ENCODE measurements around the gene TBC1D22A.

TBC1D22A gene

GRCh38 chr22:46922037-46922436, 159.6 kb downstream of the TBC1D22A start:
- Histone ChIP-seq H3K9me3 (ENCODE audit: severe bottlenecking) (no peaks in the 10 kb centered on the region), H3K36me3 (ENCODE audit: low read depth) (no peaks in the 10 kb centered on the region), H3K4me1 (ENCODE audit: insufficient read depth, poor library complexity, severe bottlenecking) (no peaks in the 10 kb centered on the region), H3K27ac (ENCODE audit: poor library complexity, severe bottlenecking) (no peak overlapping the region), H3K27me3 (ENCODE audit: insufficient read depth, poor library complexity, severe bottlenecking) (no peaks in the 10 kb centered on the region), H3K4me3 (ENCODE audit: severe bottlenecking) (no peak overlapping the region)
- TF ChIP-seq CTCF (IDR thresholded peaks at IDR 0.05; ENCODE audit: poor library complexity, severe bottlenecking): no peak
- DNase-seq (ENCODE audit: low spot score) (no peak), ATAC-seq (ENCODE audit: low read depth) (no peak)

GRCh38 chr22:46923394-46923793, 160.9 kb downstream of the TBC1D22A start:
- H3K9me3 ChIP-seq (ENCODE audit: severe bottlenecking): no peaks in the 10 kb centered on the region
- no peaks in the 10 kb centered on the region for H3K27me3 ChIP-seq (ENCODE audit: insufficient read depth, poor library complexity, severe bottlenecking)
- ATAC-seq (ENCODE audit: low read depth) (no peak), DNase-seq (ENCODE audit: low spot score) (no peak)
- H3K4me3 ChIP-seq (ENCODE audit: severe bottlenecking): no peak overlapping the region
- no peaks in the 10 kb centered on the region for H3K36me3 ChIP-seq (ENCODE audit: low read depth)
- H3K27ac ChIP-seq (ENCODE audit: poor library complexity, severe bottlenecking): no peak overlapping the region
- no peak for TF ChIP-seq CTCF (IDR thresholded peaks at IDR 0.05; ENCODE audit: poor library complexity, severe bottlenecking)
- no peaks in the 10 kb centered on the region for H3K4me1 ChIP-seq (ENCODE audit: insufficient read depth, poor library complexity, severe bottlenecking)

GRCh38 chr22:46925818-46926217, 163.4 kb downstream of the TBC1D22A start:
- Histone ChIP-seq H3K4me3 (ENCODE audit: severe bottlenecking) (no peak overlapping the region), H3K27me3 (ENCODE audit: insufficient read depth, poor library complexity, severe bottlenecking) (no peaks in the 10 kb centered on the region), H3K27ac (ENCODE audit: poor library complexity, severe bottlenecking) (no peak overlapping the region), H3K9me3 (ENCODE audit: severe bottlenecking) (no peaks in the 10 kb centered on the region), H3K4me1 (ENCODE audit: insufficient read depth, poor library complexity, severe bottlenecking) (no peaks in the 10 kb centered on the region), H3K36me3 (ENCODE audit: low read depth) (no peaks in the 10 kb centered on the region)
- ATAC-seq (ENCODE audit: low read depth): no peak
- no peak for TF ChIP-seq CTCF (IDR thresholded peaks at IDR 0.05; ENCODE audit: poor library complexity, severe bottlenecking)
- DNase-seq (ENCODE audit: low spot score): no peak

- H3K27me3 ChIP-seq (ENCODE audit: insufficient read depth, poor library complexity, severe bottlenecking): no peaks in the 10 kb centered on the region
- H3K36me3 ChIP-seq (ENCODE audit: low read depth): peaks cover 3% of the 10 kb centered on the region; the same call in 1 of the 2 replicates
- no peak for TF ChIP-seq CTCF (IDR thresholded peaks at IDR 0.05; ENCODE audit: poor library complexity, severe bottlenecking)
These were observed 166.7 kb downstream of the TBC1D22A start for GRCh38 chr22:46929046-46929709.

GRCh38 chr22:46929710-46930204, 167.3 kb downstream of the TBC1D22A start:
- no peak for DNase-seq (ENCODE audit: low spot score)

More at GRCh38 chr22:46929046-46929709, 166.7 kb downstream of the TBC1D22A start:
- Histone ChIP-seq H3K4me1 (ENCODE audit: insufficient read depth, poor library complexity, severe bottlenecking) (peaks cover 15% of the 10 kb centered on the region), H3K9me3 (ENCODE audit: severe bottlenecking) (no peaks in the 10 kb centered on the region), H3K27ac (ENCODE audit: poor library complexity, severe bottlenecking) (no peak overlapping the region), H3K4me3 (ENCODE audit: severe bottlenecking) (no peak overlapping the region)
- ATAC-seq (ENCODE audit: low read depth) (no peak), DNase-seq (ENCODE audit: low spot score) (no peak)

More at GRCh38 chr22:46929710-46930204, 167.3 kb downstream of the TBC1D22A start:
- Histone ChIP-seq H3K4me3 (ENCODE audit: severe bottlenecking) (no peak overlapping the region), H3K27me3 (ENCODE audit: insufficient read depth, poor library complexity, severe bottlenecking) (no peaks in the 10 kb centered on the region), H3K27ac (ENCODE audit: poor library complexity, severe bottlenecking) (no peak overlapping the region), H3K4me1 (ENCODE audit: insufficient read depth, poor library complexity, severe bottlenecking) (peaks cover 21% of the 10 kb centered on the region), H3K36me3 (ENCODE audit: low read depth) (peaks cover 3% of the 10 kb centered on the region; the same call in 1 of the 2 replicates), H3K9me3 (ENCODE audit: severe bottlenecking) (no peaks in the 10 kb centered on the region)
- no peak for ATAC-seq (ENCODE audit: low read depth)
- TF ChIP-seq CTCF (IDR thresholded peaks at IDR 0.05; ENCODE audit: poor library complexity, severe bottlenecking): no peak

All from RWPE2 (cell line).